HepG2 (cell line): ENCODE results near the gene KIAA1958. TPM values are rescaled to one million over a fixed set of nuclear protein-coding genes. Genes with fewer than 3 reads are reported as not detected.
"Not testable (repeated sequence)": the region's sequence is repeated elsewhere in the genome, so short reads cannot be mapped to it uniquely, and the experiment has no call there.

Source experiments
- ATAC-seq: fragments of 200-7000 bp; cut with Tn5 transposase; 3 replicates; pipeline ENCODE4 v1.9.1; 2020; ENCODE audit warnings: mild to moderate bottlenecking, moderate library complexity
- BruUV-seq: library from RNA; stranded (reverse); fragments of 400-500 nt; replicated peaks from 2 replicates; lab custom pipeline; 2021; lab: Mats Ljungman, UMichigan
- CTCF ChIA-PET: fragments of 300-600 bp; formaldehyde crosslinking; extraction: SDS; loops from one replicate; lab custom pipeline; 2021; ENCODE audit warnings: low total read pairs, inconsistent platforms, low intra/inter-chr PET ratio; lab: Yijun Ruan, JAX
- POLR2A ChIA-PET: fragments of 350-600 bp; sonication (Branson Sonifier 250); formaldehyde crosslinking; loops from one replicate; lab custom pipeline; 2020; ENCODE audit warnings: antibody characterized with exemption, inconsistent platforms; lab: Yijun Ruan, JAX
- DNase-seq: peaks from one replicate; pipeline ENCODE4 v3.0.0-alpha.2; 2015; ENCODE audit warnings: low spot score
- FAIRE-seq: peaks from 3 replicates; lab custom pipeline; 2011; peaks lifted over from hg19 to GRCh38; lab: Jason Lieb, UNC
- H2AFZ ChIP-seq: one replicate; pipeline ENCODE4 v1.6.1; 2011; ENCODE audit warnings: low read length, inconsistent platforms
- H3K27ac ChIP-seq: fragments of 300-600 bp; 3 replicates; pipeline ENCODE4 v1.8.0; 2011; ENCODE audit warnings: mixed run types, mild to moderate bottlenecking, mixed read lengths, low read length, inconsistent platforms; ENCODE audit not compliant: insufficient read depth; ENCODE audit errors: extremely low read length
- H3K27me3 ChIP-seq, 2 experiments: fragments of 200-600 bp in 1 of 2; 2 replicates in 1 of 2; 3 replicates in 1 of 2; pipeline versions ENCODE4 v1.6.0 to v1.8.0; 2011; ENCODE audit warnings: low read length in 2 of 2, mild to moderate bottlenecking in 2 of 2, moderate library complexity in 2 of 2, inconsistent platforms in 1 of 2; ENCODE audit not compliant: insufficient read depth in 2 of 2, control insufficient read depth in 1 of 2
- H3K36me3 ChIP-seq, 2 experiments: fragments of 200-600 bp in 1 of 2; replicated peaks in 1 of 2; 2 replicates in 1 of 2; 3 replicates in 1 of 2; pipeline versions ENCODE4 v1.5.1 to v1.8.0; 2011; ENCODE audit warnings: low read length in 2 of 2, inconsistent platforms in 1 of 2; ENCODE audit not compliant: insufficient read depth in 2 of 2, control insufficient read depth in 1 of 2
- H3K4me1 ChIP-seq: 2 replicates; pipeline ENCODE4 v1.5.1; 2012; ENCODE audit warnings: low read length, inconsistent platforms; ENCODE audit not compliant: insufficient read depth
- H3K4me2 ChIP-seq: 2 replicates; pipeline ENCODE4 v1.6.0; 2011; ENCODE audit warnings: low read depth, low read length, inconsistent platforms
- H3K4me3 ChIP-seq, 3 experiments: fragments of 200-600 bp in 1 of 3; sonication (generic), shearing (Covaris generic) in 1 of 3; replicated peaks in 1 of 3; 2 replicates each; pipeline ENCODE4 v1.5.1; 2011 to 2016; ENCODE audit warnings: low read length in 3 of 3, inconsistent platforms in 2 of 3, low read depth in 2 of 3, mild to moderate bottlenecking in 2 of 3, control low read depth in 1 of 3, mixed read lengths in 1 of 3; ENCODE audit not compliant: insufficient read depth in 1 of 3
- H3K79me2 ChIP-seq: one replicate; pipeline ENCODE4 v1.6.1; 2011; ENCODE audit warnings: low read length, inconsistent platforms; ENCODE audit not compliant: insufficient read depth
- H3K9ac ChIP-seq: 2 replicates; pipeline ENCODE4 v1.6.0; 2011; ENCODE audit warnings: mild to moderate bottlenecking, low read depth, low read length, inconsistent platforms; ENCODE audit not compliant: insufficient read depth
- H3K9me3 ChIP-seq: 2 replicates; pipeline ENCODE4 v1.5.1; 2012; ENCODE audit warnings: mild to moderate bottlenecking, low read length
- H4K20me1 ChIP-seq: 2 replicates; pipeline ENCODE4 v1.6.0; 2011; ENCODE audit warnings: inconsistent platforms, mild to moderate bottlenecking, low read length, moderate library complexity; ENCODE audit not compliant: insufficient read depth
- CBX5 ChIP-seq: sonication (generic); formaldehyde crosslinking; IDR thresholded peaks from 2 replicates; pipeline ENCODE4 v1.4.0; 2020; ENCODE audit warnings: missing genetic modification reagents, borderline replicate concordance
- DR1 ChIP-seq: sonication (generic); formaldehyde crosslinking; IDR thresholded peaks from 2 replicates; pipeline ENCODE4 v1.8.0; 2021; ENCODE audit warnings: mild to moderate bottlenecking, missing genetic modification reagents, inconsistent platforms
- GATAD1 ChIP-seq: IDR thresholded peaks from 2 replicates; pipeline ENCODE4 v1.6.1; 2016; ENCODE audit warnings: missing genetic modification reagents, missing compliant biosample characterization
- IRX3 ChIP-seq: sonication (generic); formaldehyde crosslinking; IDR thresholded peaks from 2 replicates; pipeline ENCODE4 v1.8.1; 2023; ENCODE audit warnings: mild to moderate bottlenecking, low read depth, missing genetic modification reagents, borderline replicate concordance
- MAFK ChIP-seq, 2 experiments: IDR thresholded peaks in 1 of 2; conservative IDR thresholded peaks in 1 of 2; 2 replicates each; pipeline ENCODE4 v1.6.1; 2011; ENCODE audit warnings: improper control_type of control experiment in 2 of 2, low read length in 2 of 2
- MBNL3 ChIP-seq: fragments of 250-450 bp; sonication (Bioruptor Pico); conservative IDR thresholded peaks from 2 replicates; pipeline ENCODE4 v1.8.0; 2022; ENCODE audit warnings: mild to moderate bottlenecking, inconsistent platforms
- ZNF354B ChIP-seq: sonication (generic); formaldehyde crosslinking; IDR thresholded peaks from 2 replicates; pipeline ENCODE4 v1.8.0; 2022; ENCODE audit warnings: mild to moderate bottlenecking, missing genetic modification reagents
- ZNF484 ChIP-seq: sonication (generic); formaldehyde crosslinking; IDR thresholded peaks from 2 replicates; pipeline ENCODE4 v1.5.1; 2020; ENCODE audit warnings: mild to moderate bottlenecking, low read depth, missing genetic modification reagents, borderline replicate concordance
- ZNF605 ChIP-seq: sonication (generic); formaldehyde crosslinking; IDR thresholded peaks from 2 replicates; pipeline ENCODE4 v1.8.0; 2022; ENCODE audit warnings: mild to moderate bottlenecking, missing genetic modification reagents
- ZNF747 ChIP-seq: sonication (generic); formaldehyde crosslinking; IDR thresholded peaks from 2 replicates; pipeline ENCODE4 v1.8.1; 2023; ENCODE audit warnings: missing genetic modification reagents, mild to moderate bottlenecking, borderline replicate concordance
- ZNF883 ChIP-seq: sonication (generic); formaldehyde crosslinking; IDR thresholded peaks from 2 replicates; pipeline ENCODE4 v1.5.1; 2020; ENCODE audit warnings: mild to moderate bottlenecking, missing genetic modification reagents; ENCODE audit errors: not compliant biosample characterization
- ZSCAN31 ChIP-seq: sonication (generic); formaldehyde crosslinking; IDR thresholded peaks from 2 replicates; pipeline ENCODE4 v1.5.0; 2020; ENCODE audit warnings: low read depth, mild to moderate bottlenecking, missing genetic modification reagents
- WGBS: methylation state at CpG from one replicate; pipeline ENCODE4 v1.1.6; 2017; ENCODE audit warnings: low lambda C conversion rate; 5-methylcytosine and 5-hydroxymethylcytosine counted together
- in situ Hi-C: cut with HindIII; loops from 2 replicates; pipeline ENCODE4 v1.10.0; 2017; ENCODE audit warnings: low pct_unique_long_range_greater_than_20kb; ENCODE audit not compliant: extremely low pct_ligation_motif_present
- intact Hi-C: fragments of 100-400 bp; cut with micrococcal nuclease; formaldehyde crosslinking; loops from one replicate; pipeline ENCODE4 v1.10.0; 2022; ENCODE audit not compliant: unreplicated experiment
- polyA plus RNA-seq, 8 experiments: library from polyadenylated mRNA; depleted of rRNA in 3 of 8; stranded (reverse) in 7 of 8; unstranded in 1 of 8; fragments of >200 nt; fragmentation: Illumina TruSeq in 4 of 8; extraction: Trizol in 4 of 8; gene quantifications; 2 replicates each; pipeline versions ENCODE4 v1.2.1 to v1.2.3, GENCODE V29; 2011 to 2016; ENCODE audit warnings: low read depth in 4 of 8, missing spikeins in 1 of 8, mixed read lengths in 1 of 8; ENCODE audit not compliant: insufficient read depth in 1 of 8
- total RNA-seq, 5 experiments: library from RNA; depleted of rRNA; stranded (reverse); fragments of >200 nt; fragmentation: Illumina TruSeq; extraction: Trizol; gene quantifications; 2 replicates each; pipeline ENCODE4 v1.2.3, GENCODE V29; 2016; ENCODE audit warnings: low read depth in 1 of 5
- TF ChIP-seq, protein P1 (sequence below): sonication (generic); formaldehyde crosslinking; IDR thresholded peaks from 2 replicates; pipeline ENCODE4 v1.8.1; 2022; ENCODE audit warnings: low read depth, mild to moderate bottlenecking, missing genetic modification reagents

KIAA1958 gene
- total and polyA plus RNA-seq, 2 of the 13 experiments (the other 11 are each of a cell fraction or from before 2014, with no cell fraction given) = 8.5 to 10.3 TPM

DNA sequence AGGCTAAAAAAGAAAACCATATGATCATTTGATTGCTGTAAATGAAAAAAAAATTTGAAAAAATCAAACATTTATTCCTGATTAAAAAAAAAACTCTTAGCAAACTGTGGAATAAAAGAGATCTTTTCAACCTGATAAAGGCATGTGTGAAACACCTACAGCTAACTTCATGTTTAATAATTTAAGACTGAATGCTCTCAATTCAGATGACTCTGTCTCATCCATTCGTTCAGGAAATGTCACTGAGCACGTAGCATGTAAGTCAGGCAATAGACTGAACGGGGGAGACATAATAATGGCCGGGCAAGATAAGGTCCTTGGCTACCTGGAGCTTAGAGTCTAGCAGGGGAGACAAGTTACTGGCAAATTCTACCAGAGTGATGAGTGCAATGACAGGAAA lies 25.8 kb downstream of the KIAA1958 start:
- H3K9me3 ChIP-seq, H3K36me3 ChIP-seq, DNase-seq, H3K9ac ChIP-seq, ATAC-seq, intact Hi-C loops, in situ Hi-C loops, POLR2A ChIA-PET, BruUV-seq, FAIRE-seq, H3K27me3 ChIP-seq, H2AFZ ChIP-seq, H3K27ac ChIP-seq, CTCF ChIA-PET, H3K4me2 ChIP-seq, H3K4me3 ChIP-seq: not testable (repeated sequence)
- H4K20me1 ChIP-seq = peaks cover 13% of the 10 kb centered on the region; the same call in 1 of the 2 replicates
- WGBS = 94% methylated on average over 3 of the region's 4 CpGs
- peaks cover 51% of the 10 kb centered on the region for H3K79me2 ChIP-seq
- H3K4me1 ChIP-seq = peaks cover 49% of the 10 kb centered on the region

DNA sequence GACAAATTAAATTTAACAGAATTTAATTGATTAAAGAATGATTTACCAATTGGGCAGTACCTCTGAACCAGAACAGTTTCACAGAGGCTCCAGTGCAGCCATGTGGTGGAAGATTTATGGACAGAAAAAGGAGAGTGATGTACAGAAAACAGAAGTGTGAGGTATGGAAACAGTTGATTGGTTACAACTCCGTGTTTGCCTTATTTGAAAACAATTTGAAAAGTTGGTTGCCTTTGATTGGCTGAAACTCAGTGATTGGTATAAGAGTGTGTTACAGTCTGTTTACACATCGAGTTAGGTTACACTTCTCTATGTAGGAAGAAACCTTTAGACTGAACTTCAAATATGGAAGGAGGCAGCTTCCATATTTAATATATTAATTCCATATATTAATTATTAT lies 30.1 kb downstream of the KIAA1958 start:
- Histone ChIP-seq H3K79me2 (peaks cover 48% of the 10 kb centered on the region), H4K20me1 (0 out of 2 replicates have a peak, but pooled peaks cover 7% of the 10 kb centered on the region), H3K9me3 (no peaks in the 10 kb centered on the region), H3K4me2 (no peak overlapping the region), H3K27me3 (no peaks in the 10 kb centered on the region), H3K27ac (no peak overlapping the region), H3K36me3 (no peaks in the 10 kb centered on the region), H3K4me1 (peaks cover 23% of the 10 kb centered on the region), H2AFZ (no peak overlapping the region), H3K9ac (no peak overlapping the region), H3K4me3 (no peak overlapping the region)
- FAIRE-seq (no peak), ATAC-seq (no peak), DNase-seq (no peak)
- 93% methylated on average over 2 of the region's 2 CpGs for WGBS
- POLR2A ChIA-PET = interaction anchor here (1.5 kb wide), 1 partner anchor 11 kb away, joined by 4 read pairs; no protein-coding TSS in a partner anchor
- intact Hi-C loops = no loop called here
- BruUV-seq = no TSS peak
- TF ChIP-seq ZSCAN31 (CRISPR knock-in tag) (no peak), GATAD1 (CRISPR knock-in tag) (no peak), ZNF484 (CRISPR knock-in tag) (no peak), ZNF354B (no peak), ZNF883 (CRISPR knock-in tag) (no peak), MBNL3 (CRISPR knock-in tag) (no peak), ZNF605 (CRISPR knock-in tag) (no peak), ZNF747 (CRISPR knock-in tag) (no peak), MAFK (conservative IDR thresholded peaks at IDR 0.05 in 1 of 2, IDR thresholded peaks at IDR 0.05 in 1 of 2; ENCODE audit: low read length in 2 of 2) (no peak), IRX3 (no peak), DR1 (CRISPR knock-in tag) (no peak), CBX5 (CRISPR knock-in tag) (no peak)
- TF ChIP-seq, protein P1, sequence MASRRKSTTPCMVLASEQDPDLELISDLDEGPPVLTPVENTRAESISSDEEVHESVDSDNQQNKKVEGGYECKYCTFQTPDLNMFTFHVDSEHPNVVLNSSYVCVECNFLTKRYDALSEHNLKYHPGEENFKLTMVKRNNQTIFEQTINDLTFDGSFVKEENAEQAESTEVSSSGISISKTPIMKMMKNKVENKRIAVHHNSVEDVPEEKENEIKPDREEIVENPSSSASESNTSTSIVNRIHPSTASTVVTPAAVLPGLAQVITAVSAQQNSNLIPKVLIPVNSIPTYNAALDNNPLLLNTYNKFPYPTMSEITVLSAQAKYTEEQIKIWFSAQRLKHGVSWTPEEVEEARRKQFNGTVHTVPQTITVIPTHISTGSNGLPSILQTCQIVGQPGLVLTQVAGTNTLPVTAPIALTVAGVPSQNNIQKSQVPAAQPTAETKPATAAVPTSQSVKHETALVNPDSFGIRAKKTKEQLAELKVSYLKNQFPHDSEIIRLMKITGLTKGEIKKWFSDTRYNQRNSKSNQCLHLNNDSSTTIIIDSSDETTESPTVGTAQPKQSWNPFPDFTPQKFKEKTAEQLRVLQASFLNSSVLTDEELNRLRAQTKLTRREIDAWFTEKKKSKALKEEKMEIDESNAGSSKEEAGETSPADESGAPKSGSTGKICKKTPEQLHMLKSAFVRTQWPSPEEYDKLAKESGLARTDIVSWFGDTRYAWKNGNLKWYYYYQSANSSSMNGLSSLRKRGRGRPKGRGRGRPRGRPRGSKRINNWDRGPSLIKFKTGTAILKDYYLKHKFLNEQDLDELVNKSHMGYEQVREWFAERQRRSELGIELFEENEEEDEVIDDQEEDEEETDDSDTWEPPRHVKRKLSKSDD (CRISPR knock-in tag) = no peak
- CTCF ChIA-PET = no interaction called here
- in situ Hi-C loops = no loop called here
